HG03342 (cell line): ENCODE measurements around the gene NOP58.
"Not testable (repeated sequence)": the region's sequence is repeated elsewhere in the genome, so short reads cannot be mapped to it uniquely, and the experiment has no call there.

ENCODE experiments used
- ATAC-seq: cut with Tn5 transposase; IDR thresholded peaks from one replicate; pipeline ENCODE4 v1.9.1; 2021; ENCODE audit warnings: mild to moderate bottlenecking, moderate library complexity; ENCODE audit not compliant: unreplicated experiment

The NOP58 gene, protein sequence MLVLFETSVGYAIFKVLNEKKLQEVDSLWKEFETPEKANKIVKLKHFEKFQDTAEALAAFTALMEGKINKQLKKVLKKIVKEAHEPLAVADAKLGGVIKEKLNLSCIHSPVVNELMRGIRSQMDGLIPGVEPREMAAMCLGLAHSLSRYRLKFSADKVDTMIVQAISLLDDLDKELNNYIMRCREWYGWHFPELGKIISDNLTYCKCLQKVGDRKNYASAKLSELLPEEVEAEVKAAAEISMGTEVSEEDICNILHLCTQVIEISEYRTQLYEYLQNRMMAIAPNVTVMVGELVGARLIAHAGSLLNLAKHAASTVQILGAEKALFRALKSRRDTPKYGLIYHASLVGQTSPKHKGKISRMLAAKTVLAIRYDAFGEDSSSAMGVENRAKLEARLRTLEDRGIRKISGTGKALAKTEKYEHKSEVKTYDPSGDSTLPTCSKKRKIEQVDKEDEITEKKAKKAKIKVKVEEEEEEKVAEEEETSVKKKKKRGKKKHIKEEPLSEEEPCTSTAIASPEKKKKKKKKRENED

GRCh38 chr2:202265467-202266277 lies at the start of gene NOP58:
NOP58 (plus strand) TSS chr2:202265763; CDS start chr2:202265942, 179 bp downstream.
- ATAC-seq: peak; percentile 86

- ATAC-seq: no peak
These were observed 43.7 kb upstream of the NOP58 start for GRCh38 chr2:202221873-202222272.

DNA sequence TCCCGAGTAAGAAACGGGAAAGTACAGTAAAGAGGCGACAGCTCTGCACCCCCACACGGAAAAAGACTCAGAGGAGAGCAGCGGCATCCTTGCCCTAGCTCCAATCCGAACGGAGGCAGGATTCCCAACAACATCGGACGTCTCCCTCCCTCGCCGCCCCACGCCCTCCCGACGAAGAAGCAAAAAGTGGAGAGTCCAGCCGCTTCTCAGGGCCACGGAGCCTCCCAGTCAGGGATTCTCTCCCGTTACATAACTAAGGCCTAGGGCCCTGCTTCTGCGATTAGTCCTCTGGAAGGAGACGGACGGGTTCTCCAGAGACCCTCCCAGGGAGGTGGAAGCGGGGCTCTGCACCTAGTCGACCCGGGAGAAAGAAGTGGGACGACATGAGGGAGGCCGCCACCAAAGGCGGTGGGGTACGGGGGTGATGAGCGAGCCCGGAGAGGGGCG lies 27.8 kb upstream of the NOP58 start:
- peak; percentile 43 for ATAC-seq

- peak; percentile 95 for ATAC-seq
These were observed 27.0 kb upstream of the NOP58 start, which contains the start of gene SUMO1 for GRCh38 chr2:202238234-202239197. SUMO1 (minus strand) TSS chr2:202238597; CDS start chr2:202238451, 146 bp downstream.

GRCh38 chr2:202247710-202248109 lies 17.9 kb upstream of the NOP58 start:
- ATAC-seq: not testable (repeated sequence)

DNA sequence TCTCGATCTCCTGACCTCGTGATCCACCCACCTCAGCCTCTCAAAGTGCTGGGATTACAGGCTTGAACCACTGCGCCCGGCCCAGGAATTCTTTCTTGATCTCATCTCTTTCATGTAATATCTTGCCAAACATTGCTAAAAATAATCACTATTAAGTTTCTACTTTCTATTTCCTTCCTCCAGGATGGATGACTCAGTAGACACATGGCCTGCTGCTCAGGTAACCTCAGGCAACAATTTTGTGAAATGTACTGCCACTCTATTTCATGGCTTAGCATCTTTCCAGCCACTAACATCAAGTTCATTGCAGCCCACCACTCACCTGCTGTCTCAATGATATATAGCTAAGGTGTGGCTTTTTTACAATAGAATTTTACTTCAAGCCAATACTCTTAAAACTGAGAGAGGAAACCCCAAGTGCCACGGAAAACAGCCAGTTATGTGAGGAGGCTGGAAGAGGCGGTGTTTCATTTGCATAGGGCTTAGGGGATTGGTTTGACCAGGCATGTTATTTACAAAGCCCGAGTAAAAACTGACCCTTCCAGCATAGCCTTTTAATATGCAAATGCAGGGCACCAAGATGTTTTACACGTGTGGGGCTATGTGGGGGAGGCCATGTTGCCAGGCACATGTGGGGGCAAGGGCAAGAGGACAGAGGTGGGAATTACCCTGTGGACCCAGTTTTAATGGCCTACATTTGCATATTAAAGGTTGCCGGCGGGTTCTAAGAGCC lies 15.9 kb upstream of the NOP58 start:
- no peak for ATAC-seq

GRCh38 chr2:202251494-202251893 lies 14.1 kb upstream of the NOP58 start:
- no peak for ATAC-seq

GRCh38 chr2:202261531-202261930 lies 4.0 kb upstream of the NOP58 start:
- ATAC-seq: no peak

GRCh38 chr2:202267495-202267894 lies 1.9 kb downstream of the NOP58 start:
- ATAC-seq: no peak

DNA sequence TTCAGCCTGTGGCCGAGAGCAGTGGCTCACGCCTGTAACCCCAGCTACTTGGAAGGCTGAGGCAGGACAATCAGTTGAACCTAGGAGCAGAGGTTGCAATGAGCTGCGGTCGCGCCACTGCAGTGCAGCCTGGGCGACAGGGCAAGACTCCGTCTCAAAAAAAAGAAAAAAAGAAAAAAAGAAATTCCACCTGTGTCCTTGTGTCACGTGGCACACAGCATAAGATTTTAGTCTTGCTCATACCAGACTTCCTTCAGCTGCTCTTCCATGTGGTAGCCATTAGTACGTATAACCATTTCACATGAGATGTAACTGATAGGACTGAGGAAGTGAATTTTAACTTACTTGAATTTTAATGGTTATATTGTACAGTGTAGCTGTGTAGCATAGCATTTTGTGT lies 4.0 kb downstream of the NOP58 start:
- no peak for ATAC-seq

GRCh38 chr2:202270487-202270886 lies 4.9 kb downstream of the NOP58 start:
- peak; percentile 26 for ATAC-seq

DNA sequence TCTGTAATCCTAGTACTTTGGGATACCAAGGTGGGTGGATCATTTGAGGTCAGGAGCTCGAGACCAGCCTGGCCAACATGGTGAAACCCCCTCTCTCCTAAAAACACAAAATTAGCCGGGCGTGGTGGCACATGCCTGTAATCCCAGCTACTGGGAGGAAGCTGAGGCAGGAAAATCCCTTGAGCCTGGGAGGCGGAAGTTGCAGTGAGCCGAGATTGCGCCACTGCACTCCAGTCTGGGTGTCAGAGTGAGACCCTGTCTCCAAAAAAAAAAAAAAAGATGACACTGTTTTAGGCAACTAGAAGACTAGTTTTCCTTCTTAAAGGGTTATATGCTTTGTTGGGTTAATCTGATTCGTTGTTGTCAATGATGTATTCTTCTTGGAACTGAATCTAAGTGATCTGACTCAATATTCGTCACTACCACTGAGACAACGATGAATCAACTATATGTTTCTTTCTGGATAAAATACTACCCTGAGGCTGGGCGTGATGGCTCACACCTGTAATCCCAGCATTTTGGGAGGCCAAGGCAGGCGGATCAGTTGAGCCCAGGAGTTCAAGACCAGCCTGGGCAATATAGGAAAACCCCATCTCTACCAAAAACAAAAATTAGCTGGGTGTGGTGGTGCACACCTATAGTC lies 10.6 kb downstream of the NOP58 start:
- ATAC-seq: not testable (repeated sequence)

GRCh38 chr2:202278036-202278760 lies 12.6 kb downstream of the NOP58 start:
- no peak for ATAC-seq

DNA sequence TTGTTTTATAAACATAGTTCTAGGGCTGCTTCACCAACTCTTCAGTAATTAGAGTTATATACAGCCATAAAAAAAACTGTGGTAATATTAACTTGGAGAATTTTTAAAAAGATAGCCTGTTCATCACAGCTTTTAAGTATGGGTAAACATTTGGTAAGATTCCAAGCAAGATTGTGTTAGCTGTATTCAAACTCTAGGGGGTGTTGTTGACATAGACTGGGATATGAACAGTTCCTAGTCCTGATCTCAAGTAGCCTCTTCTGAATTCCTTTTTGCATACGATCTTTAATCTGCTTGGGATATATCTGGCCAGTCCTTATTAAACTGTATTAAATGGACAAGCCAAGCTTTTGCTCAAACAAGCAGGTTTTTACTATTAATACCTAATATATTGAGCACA lies 13.4 kb downstream of the NOP58 start:
- no peak for ATAC-seq

- no peak for ATAC-seq
These were observed 21.0 kb downstream of the NOP58 start for GRCh38 chr2:202286595-202286994.

DNA sequence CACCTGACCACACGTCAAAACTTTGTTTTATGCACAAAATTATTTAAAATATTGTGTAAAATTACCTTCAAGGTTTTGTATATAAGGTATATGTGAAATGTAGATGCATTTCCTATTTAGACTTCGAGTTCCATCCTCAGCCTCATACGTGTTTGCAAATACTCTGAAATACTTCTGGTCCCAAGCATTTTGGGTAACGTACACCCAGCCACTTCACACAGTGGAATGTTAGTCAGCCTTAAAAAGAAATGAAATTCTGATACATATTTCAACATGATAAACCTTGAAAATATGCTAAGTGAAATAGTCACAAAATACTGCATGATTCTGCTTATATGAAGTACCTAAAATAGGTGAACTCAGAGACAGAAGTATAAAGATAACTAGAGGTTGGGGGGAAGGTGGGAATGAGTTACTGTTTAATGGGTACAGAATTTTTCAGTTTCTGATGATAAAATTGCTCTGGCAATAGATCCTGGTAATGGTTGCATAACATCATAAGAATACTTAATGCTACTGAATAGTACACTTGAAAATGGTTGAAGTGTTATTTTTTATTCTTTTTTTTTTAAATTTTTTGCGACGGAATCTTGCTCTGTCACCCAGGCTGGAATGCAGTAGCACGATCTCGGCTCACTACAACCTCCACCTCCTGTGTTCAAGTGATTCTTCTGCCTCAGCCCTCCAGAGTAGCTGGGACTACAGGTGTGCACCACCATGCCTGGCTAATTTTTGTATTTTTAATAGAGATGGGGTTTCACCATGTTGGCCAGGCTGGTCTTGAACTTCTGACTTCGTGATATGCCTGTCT lies 24.0 kb downstream of the NOP58 start:
- no peak for ATAC-seq

GRCh38 chr2:202290316-202290715 lies 24.8 kb downstream of the NOP58 start:
- no peak for ATAC-seq

DNA sequence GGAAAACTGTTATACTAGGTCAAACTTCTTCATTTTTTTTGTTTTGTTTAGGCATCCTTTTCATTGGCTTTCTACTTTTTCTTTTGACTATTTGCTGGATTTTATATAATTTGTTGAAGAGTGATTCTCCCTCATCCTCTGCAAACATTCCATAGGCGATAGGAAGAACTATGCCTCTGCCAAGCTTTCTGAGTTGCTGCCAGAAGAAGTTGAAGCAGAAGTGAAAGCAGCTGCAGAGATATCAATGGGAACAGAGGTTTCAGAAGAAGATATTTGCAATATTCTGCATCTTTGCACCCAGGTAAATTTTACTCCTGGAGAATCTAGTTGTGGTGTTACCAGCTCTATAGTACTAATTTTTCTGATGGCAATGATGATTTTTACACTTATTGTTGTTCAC lies 25.4 kb downstream of the NOP58 start:
- no peak for ATAC-seq
